22Rv1 (cell line): Measurements from ENCODE around the gene AHDC1.

Experiments
- H3K27ac ChIP-seq: fragments of 450-650 bp; 2 replicates; pipeline ENCODE4 v1.5.1; 2017
- ZFX ChIP-seq: fragments of 450-650 bp; IDR thresholded peaks from 2 replicates; pipeline ENCODE4 v1.6.1; 2017; ENCODE audit warnings: antibody characterized with exemption, borderline replicate concordance
- TF ChIP-seq, protein P1 (sequence below): fragments of 450-650 bp; IDR thresholded peaks from 2 replicates; pipeline ENCODE4 v1.5.1; 2017; ENCODE audit warnings: mild to moderate bottlenecking

AHDC1 gene

DNA sequence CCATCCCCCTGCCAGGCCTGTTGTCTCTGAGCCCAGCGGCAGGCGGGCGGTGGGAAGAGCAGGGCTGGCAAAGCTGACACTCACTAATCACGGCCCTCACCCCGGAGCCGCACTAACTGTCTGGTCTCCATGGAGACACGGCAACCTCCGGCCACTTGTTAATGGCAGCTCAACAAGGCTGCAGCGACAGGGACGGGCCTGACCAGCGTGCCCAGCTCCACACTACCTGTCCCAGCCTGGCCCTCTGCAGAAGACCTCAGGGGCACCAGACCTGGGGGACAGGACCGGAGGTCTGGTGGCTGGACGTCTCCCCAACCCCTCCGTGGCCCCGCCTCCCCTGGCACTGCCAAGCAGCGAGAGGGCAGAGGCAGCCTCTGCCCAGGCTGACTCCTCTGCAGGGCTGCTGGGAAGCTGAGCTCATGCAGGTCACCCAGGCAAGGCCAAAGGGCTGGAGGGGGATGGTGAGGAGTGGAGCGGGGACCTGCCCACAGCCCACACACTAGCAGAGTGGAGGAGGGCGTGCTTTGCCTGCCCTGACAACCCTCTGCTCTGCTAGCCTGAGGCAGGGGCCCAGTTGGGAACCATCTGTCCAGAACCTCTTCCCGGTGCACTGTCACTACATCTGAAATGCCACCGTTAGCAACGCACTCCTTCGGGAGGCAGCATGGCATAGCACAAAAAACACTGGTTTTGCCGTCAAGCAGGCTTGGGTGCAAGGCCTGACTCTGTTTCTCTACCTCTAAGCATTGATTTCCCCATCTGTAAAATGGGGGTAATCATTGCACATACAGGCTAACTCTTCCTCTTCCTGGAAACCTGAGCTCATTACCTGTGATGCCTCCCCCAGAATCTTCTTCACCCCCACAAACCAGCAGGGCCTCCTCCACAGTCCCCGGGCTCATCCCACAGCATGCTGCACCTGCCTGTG is 84.3 kb downstream of the AHDC1 start:
- no peak for TF ChIP-seq ZFX
- TF ChIP-seq, protein P1, sequence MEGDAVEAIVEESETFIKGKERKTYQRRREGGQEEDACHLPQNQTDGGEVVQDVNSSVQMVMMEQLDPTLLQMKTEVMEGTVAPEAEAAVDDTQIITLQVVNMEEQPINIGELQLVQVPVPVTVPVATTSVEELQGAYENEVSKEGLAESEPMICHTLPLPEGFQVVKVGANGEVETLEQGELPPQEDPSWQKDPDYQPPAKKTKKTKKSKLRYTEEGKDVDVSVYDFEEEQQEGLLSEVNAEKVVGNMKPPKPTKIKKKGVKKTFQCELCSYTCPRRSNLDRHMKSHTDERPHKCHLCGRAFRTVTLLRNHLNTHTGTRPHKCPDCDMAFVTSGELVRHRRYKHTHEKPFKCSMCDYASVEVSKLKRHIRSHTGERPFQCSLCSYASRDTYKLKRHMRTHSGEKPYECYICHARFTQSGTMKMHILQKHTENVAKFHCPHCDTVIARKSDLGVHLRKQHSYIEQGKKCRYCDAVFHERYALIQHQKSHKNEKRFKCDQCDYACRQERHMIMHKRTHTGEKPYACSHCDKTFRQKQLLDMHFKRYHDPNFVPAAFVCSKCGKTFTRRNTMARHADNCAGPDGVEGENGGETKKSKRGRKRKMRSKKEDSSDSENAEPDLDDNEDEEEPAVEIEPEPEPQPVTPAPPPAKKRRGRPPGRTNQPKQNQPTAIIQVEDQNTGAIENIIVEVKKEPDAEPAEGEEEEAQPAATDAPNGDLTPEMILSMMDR = no peak
- H3K27ac ChIP-seq = no peak overlapping the region

DNA sequence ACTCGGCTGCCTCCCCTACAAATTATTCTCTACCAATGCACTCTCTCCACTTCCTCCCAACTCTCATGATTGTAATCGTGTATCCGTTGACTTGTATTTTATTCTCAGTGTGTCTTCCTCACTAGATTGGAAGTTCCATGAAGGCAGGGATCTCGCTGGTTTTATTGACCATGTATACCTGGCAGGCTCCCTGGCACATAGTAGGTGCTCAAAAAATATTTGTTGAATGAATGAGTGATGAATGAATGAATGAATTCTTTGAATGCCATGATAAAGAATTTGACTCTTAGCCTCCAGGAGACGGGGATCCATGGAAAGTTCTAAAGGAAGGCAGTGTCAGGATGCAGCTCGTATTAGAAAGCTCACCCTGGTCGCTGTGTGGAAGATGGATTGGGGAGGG is 85.1 kb downstream of the AHDC1 start:
- TF ChIP-seq, protein P1 = no peak
- TF ChIP-seq ZFX = no peak
- H3K27ac ChIP-seq = no peak overlapping the region

DNA sequence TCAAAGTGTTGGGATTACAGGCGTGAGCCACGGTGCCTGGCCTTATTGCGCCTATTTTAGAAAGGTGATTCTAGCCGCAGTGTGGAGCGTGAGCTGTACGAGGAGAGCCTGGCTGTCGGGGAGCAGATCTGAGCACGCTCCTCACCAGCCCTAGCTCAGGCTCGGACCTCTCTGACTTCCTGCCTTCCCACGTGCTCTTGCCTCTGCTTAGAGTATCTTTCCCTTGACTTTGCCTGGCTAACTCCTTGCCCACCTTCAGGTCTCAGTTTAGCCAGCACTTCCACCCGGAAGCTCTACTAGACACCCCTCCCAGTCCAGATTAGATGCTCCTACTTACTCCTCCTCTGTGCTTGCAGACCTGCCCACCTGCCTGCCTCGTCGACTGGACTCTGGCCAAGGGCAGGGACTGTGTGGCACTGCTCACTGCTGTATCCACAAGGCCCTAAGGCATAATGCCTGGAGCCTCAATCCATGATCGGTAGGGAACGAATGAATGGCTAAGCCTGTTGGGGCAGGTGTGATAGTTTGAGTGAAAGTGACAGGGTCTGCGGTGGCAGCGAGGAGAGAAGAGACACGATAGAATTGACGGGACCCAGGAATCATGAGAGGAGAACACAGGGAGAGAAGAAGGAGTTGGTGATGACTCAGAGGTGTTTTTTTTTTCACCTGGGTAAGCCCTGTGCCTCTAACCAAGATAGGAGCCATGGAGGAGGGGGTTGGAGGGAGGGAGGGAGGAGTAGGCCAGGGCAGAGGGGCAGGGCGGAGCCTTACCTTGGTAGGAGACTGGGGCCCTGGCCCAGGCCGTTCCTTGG is 85.8 kb downstream of the AHDC1 start:
- TF ChIP-seq ZFX = no peak
- TF ChIP-seq, protein P1 = no peak
- H3K27ac ChIP-seq = no peak overlapping the region

DNA sequence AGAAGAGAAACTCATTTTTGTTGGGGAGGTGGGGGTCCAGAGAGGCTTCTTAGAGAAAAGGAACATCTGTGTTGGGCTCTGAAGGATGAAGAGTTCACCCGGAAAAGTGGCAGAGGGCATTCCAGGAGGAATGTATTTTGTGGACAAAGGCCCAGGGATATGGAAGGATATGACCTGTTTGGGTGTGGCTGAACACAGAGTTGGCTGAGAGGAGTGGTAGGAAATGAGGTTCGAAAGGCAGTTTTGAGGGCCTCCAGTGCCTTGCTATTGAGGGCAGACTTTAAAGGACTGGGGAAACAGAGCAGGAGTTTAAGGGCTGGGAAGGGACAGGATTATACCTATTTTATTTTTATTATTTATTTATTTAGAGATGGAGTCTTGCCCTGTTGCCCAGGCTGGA is 86.6 kb downstream of the AHDC1 start:
- no peak for TF ChIP-seq ZFX
- TF ChIP-seq, protein P1 = no peak
- no peak overlapping the region for H3K27ac ChIP-seq

DNA sequence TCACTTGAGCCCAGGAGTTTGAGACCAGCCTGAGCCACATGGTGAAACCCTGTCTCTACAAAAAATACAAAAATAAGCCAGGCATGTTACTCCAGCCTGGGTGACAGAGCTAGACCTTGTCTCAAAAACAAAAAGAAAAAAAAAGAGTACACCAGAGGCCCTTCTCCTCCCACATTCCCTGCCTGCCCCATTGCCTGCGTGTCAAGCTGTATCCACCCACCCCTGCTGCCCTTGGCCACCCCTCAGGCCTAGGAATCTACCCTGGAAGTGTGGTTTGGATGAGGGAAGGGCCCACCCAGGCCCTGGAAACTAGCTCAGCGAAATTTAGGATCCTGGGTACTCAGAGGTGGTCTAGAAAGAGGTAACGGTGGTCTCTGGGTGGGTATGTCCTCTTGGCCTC is 88.3 kb downstream of the AHDC1 start:
- no peak overlapping the region for H3K27ac ChIP-seq
- TF ChIP-seq, protein P1 = no peak
- TF ChIP-seq ZFX = no peak

DNA sequence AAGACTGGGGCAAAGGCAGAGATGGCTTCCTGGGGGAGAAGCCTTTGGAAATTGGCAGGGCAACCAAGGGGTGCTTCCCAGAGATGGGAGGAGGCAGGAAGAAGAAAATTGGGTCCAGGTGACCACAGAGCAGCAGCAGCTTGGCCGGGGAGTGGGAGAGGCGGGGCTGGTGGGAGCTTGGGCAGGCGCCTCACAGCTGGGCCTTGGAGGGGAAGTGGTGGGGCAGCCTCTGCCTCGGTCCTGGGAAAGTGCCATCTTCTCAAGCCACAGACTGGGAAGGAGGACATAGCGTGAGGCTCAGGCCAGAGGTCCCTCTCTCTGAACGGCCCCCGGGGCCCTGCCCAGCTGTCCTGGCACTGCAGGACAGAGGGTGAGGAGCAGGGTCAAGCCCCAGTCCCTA is 90.0 kb downstream of the AHDC1 start:
- TF ChIP-seq ZFX = no peak
- TF ChIP-seq, protein P1 = no peak
- H3K27ac ChIP-seq = no peak overlapping the region

DNA sequence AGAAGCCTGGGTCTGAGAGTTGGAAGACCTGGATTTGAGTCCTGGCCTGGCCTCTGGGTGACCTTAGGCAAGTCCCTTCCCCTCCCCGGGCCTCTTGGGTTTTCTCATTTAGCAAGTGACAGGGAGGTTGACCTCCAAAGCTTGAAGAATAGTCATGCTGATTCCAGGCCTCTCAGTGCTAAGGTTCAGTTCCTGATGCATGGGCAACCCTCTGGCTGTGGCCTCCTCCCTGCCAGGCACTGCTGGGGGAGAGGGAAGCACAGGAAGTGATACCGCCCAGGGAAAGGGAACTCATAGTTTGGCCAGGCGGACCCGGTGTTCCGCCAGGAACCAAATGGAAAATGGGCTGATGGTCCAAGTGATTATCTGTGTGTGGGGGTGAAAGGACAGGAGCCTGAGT is 90.4 kb downstream of the AHDC1 start:
- H3K27ac ChIP-seq = no peak overlapping the region
- no peak for TF ChIP-seq ZFX
- TF ChIP-seq, protein P1 = no peak
